ENCODE measurements around the gene FNDC3B. TPM values are rescaled to one million over a fixed set of nuclear protein-coding genes. Genes with fewer than 3 reads are reported as not detected.

The FNDC3B gene
- total RNA-seq, 4 donors from 2014 or later = 49.7 to 188 (median 165) TPM

DNA sequence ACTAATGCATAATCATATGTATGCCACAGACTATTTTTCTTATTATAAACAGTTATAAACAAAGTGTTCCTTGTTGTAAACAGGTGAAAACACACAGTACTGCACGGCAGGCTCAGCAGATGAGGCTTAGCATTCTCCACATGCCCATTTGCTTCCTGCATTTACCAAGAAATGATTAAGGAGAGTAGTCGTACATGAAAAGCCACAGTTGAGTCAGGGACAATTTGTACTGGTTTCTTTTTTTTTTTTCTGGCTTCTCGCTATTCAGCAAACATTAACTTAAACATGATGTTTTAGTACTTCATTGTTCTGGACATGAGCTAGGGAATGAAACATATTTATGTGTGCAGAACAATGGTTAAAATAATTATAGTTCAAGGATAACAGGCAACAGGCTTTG lies 345.5 kb downstream of the FNDC3B start:
- no peak for TF ChIP-seq POLR2A (IDR thresholded peaks at IDR 0.05)
- TF ChIP-seq, protein P1, sequence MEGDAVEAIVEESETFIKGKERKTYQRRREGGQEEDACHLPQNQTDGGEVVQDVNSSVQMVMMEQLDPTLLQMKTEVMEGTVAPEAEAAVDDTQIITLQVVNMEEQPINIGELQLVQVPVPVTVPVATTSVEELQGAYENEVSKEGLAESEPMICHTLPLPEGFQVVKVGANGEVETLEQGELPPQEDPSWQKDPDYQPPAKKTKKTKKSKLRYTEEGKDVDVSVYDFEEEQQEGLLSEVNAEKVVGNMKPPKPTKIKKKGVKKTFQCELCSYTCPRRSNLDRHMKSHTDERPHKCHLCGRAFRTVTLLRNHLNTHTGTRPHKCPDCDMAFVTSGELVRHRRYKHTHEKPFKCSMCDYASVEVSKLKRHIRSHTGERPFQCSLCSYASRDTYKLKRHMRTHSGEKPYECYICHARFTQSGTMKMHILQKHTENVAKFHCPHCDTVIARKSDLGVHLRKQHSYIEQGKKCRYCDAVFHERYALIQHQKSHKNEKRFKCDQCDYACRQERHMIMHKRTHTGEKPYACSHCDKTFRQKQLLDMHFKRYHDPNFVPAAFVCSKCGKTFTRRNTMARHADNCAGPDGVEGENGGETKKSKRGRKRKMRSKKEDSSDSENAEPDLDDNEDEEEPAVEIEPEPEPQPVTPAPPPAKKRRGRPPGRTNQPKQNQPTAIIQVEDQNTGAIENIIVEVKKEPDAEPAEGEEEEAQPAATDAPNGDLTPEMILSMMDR (IDR thresholded peaks at IDR 0.05) = no peak
- Histone ChIP-seq H3K9me3 (no peaks in the 10 kb centered on the region), H3K27ac (no peak overlapping the region), H3K4me1 (no peaks in the 10 kb centered on the region), H3K4me3 (no peak overlapping the region), H3K36me3 (no peaks in the 10 kb centered on the region), H3K27me3 (no peaks in the 10 kb centered on the region)
- intact Hi-C loops (cut with DNase I; ENCODE audit: low total_unique reads) = no loop called here
- DNase-seq = no peak

DNA sequence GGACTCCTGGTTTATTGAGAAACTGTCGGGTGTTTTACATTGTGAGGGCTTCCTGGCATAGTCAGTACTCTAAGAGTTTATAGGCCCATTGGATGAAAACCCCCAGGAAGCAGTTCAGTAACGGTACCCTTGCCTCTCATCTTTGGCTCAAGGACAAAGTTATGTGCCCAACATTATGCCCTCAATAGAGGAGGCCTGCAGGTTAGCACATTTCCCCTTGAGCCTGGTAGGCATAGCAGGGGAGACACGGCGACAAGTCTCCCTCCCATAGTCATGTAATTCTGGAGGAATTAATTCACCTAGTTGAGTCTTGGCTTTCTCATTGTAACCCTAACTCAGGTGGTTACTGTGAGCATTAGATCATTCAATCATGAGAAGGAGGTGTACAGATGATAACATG lies 348.4 kb downstream of the FNDC3B start:
- no peak overlapping the region for H3K27ac ChIP-seq
- H3K27me3 ChIP-seq = no peaks in the 10 kb centered on the region
- intact Hi-C loops (cut with DNase I; ENCODE audit: low total_unique reads) = no loop called here
- H3K4me3 ChIP-seq = no peak overlapping the region
- no peaks in the 10 kb centered on the region for H3K9me3 ChIP-seq
- no peaks in the 10 kb centered on the region for H3K4me1 ChIP-seq
- no peak for DNase-seq
- H3K36me3 ChIP-seq = no peaks in the 10 kb centered on the region
- TF ChIP-seq, protein P1 (IDR thresholded peaks at IDR 0.05) = no peak
- no peak for TF ChIP-seq POLR2A (IDR thresholded peaks at IDR 0.05)

DNA sequence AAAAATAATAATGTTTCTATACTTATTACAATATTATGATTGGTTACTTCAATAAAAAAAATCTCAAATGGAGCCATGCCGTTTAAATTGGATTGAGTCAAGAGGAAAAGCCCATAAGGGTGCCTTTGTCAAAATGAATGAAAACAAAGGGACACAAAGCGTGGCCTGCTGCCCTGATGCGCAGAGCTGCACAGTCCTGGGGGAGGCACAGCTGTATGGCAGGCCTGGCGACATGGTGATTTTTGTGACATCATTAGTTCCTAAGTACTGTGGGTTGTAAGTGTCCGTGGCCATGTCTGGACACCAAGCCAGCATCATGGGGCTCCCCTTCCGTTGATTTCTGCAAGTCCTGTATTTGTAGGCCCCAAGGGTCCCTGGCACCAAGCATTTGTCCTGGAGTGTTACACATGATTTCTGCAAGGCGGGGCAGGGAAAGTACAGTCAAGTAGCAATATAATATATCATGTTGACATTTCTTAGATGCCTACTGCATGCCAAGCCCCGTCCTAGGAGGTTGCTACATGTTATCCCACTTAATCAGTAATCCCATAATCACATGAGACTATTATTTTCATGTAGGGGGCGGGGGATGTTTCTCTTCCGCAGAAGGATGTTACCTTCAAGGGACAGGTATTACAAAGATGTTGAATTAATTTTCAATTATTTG lies 349.2 kb downstream of the FNDC3B start:
- TF ChIP-seq, protein P1 (IDR thresholded peaks at IDR 0.05) = no peak
- TF ChIP-seq POLR2A (IDR thresholded peaks at IDR 0.05) = no peak
- Histone ChIP-seq H3K27me3 (no peaks in the 10 kb centered on the region), H3K36me3 (no peaks in the 10 kb centered on the region), H3K4me1 (no peaks in the 10 kb centered on the region), H3K9me3 (no peaks in the 10 kb centered on the region), H3K4me3 (no peak overlapping the region), H3K27ac (no peak overlapping the region)
- intact Hi-C loops (cut with DNase I; ENCODE audit: low total_unique reads) = no loop called here
- DNase-seq = no peak

DNA sequence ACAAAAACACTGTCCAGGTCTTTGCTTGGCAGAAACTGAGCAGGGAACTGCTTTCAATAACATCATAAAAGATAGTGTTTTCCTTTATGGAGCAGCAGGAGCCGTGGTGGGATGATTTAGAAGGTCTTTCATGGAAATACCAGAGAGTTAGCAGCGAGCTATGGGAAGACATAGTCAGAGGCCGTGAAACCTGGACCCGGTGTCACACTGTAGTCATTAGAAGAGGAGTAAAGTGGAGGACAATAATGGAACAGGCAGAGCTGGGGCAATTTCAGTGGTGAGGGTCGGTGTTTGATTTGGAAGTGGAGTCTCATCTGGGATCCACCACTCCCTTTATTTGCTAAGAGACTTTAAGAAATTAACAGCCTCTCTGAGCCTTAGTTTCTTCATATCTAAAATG lies 351.4 kb downstream of the FNDC3B start:
- intact Hi-C loops (cut with DNase I; ENCODE audit: low total_unique reads) = no loop called here
- Histone ChIP-seq H3K36me3 (no peaks in the 10 kb centered on the region), H3K27ac (no peak overlapping the region), H3K4me1 (no peaks in the 10 kb centered on the region), H3K27me3 (no peaks in the 10 kb centered on the region), H3K9me3 (no peaks in the 10 kb centered on the region), H3K4me3 (no peak overlapping the region)
- no peak for DNase-seq
- no peak for TF ChIP-seq POLR2A (IDR thresholded peaks at IDR 0.05)
- TF ChIP-seq, protein P1 (IDR thresholded peaks at IDR 0.05) = no peak

DNA sequence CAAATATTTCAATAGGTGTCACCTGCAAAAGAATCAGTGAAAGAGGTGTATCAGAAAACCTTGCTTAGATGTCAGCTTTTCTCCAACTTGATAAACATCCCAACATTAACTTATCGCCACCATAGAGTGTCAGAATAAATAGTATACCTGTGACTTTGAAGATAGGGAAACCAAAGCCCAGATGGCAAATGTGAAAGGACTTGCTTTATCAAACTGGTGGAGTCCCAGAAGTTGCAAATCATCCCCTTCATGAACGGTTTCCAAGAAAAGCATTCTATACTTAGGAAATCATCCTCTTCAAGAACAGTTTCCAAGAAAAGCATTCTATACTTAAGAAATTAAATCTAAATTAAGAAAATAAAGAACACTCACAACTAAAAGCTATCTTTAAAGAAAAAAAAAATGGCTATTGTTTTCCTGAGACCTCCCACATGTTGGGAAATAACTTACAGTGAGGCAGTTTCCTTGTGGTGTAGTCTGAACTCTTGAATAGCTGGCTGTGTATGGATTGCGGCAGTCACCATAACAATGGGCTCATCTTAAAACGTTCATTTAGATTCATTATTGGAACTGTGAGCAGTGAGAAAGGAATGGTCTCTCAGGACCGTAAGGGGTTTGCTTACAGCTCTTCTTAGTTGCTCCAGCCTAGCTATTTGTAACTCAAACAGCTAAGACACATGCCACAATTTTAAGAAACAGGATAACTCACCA lies 352.4 kb downstream of the FNDC3B start:
- intact Hi-C loops (cut with DNase I; ENCODE audit: low total_unique reads) = no loop called here
- DNase-seq = no peak
- TF ChIP-seq POLR2A (IDR thresholded peaks at IDR 0.05) = no peak
- TF ChIP-seq, protein P1 (IDR thresholded peaks at IDR 0.05) = no peak

More for the DNA sequence above, 352.4 kb downstream of the FNDC3B start:
- H3K36me3 ChIP-seq = no peaks in the 10 kb centered on the region
- no peak overlapping the region for H3K27ac ChIP-seq
- H3K4me1 ChIP-seq = no peaks in the 10 kb centered on the region
- H3K4me3 ChIP-seq = no peak overlapping the region
- no peaks in the 10 kb centered on the region for H3K27me3 ChIP-seq
- no peaks in the 10 kb centered on the region for H3K9me3 ChIP-seq
